Inferior parietal cortex (tissue), 1 donor: ENCODE measurements around the gene CCDC86.

Experiments
- DNase-seq: peaks from one replicate; pipeline ENCODE4 v3.0.0-alpha.2; 2016; ENCODE audit errors: extremely low spot score

CCDC86 gene

GRCh38 chr11:60868682-60869450, 27.0 kb downstream of the CCDC86 start:
- no peak for DNase-seq

- no peak for DNase-seq
Observed at GRCh38 chr11:60869451-60869825, 27.5 kb downstream of the CCDC86 start.

GRCh38 chr11:60870276-60870675, 28.4 kb downstream of the CCDC86 start:
- DNase-seq, result no peak

GRCh38 chr11:60870733-60871377, 28.9 kb downstream of the CCDC86 start:
- no peak for DNase-seq

- no peak for DNase-seq
Observed at GRCh38 chr11:60871378-60872061, 29.6 kb downstream of the CCDC86 start.

GRCh38 chr11:60872124-60872960, 30.4 kb downstream of the CCDC86 start:
- DNase-seq, result no peak

GRCh38 chr11:60872961-60873524, 31.1 kb downstream of the CCDC86 start:
- DNase-seq, result no peak

- no peak for DNase-seq
Observed at GRCh38 chr11:60873533-60873932, 31.6 kb downstream of the CCDC86 start.

- DNase-seq, result no peak
Observed at GRCh38 chr11:60874421-60875365, 32.8 kb downstream of the CCDC86 start.

- DNase-seq, result no peak
Observed at GRCh38 chr11:60875366-60876167, 33.7 kb downstream of the CCDC86 start.

GRCh38 chr11:60876168-60876485, 34.2 kb downstream of the CCDC86 start:
- no peak for DNase-seq

GRCh38 chr11:60878245-60879101, 36.6 kb downstream of the CCDC86 start:
- no peak for DNase-seq

- no peak for DNase-seq
Observed at GRCh38 chr11:60879104-60879503, 37.2 kb downstream of the CCDC86 start.

- no peak for DNase-seq
Observed at GRCh38 chr11:60879971-60880588, 38.2 kb downstream of the CCDC86 start.

GRCh38 chr11:60880643-60881282, 38.9 kb downstream of the CCDC86 start:
- DNase-seq, result no peak

- DNase-seq, result no peak
Observed at GRCh38 chr11:60887556-60887955, 45.6 kb downstream of the CCDC86 start.

GRCh38 chr11:60889869-60890311, 48.0 kb downstream of the CCDC86 start:
- no peak for DNase-seq

- DNase-seq, result no peak
Observed at GRCh38 chr11:60890696-60891095, 48.8 kb downstream of the CCDC86 start.
